Activated naive CD8-positive, alpha-beta T cell (primary cell): ENCODE measurements around the gene MEG3.

Experiments used
- H3K27ac Mint-ChIP-seq: one replicate; pipeline ENCODE4 v1.8.0; 2021; ENCODE audit warnings: mixed read lengths
- H3K27me3 Mint-ChIP-seq: one replicate; pipeline ENCODE4 v1.8.0; 2021; ENCODE audit warnings: mixed read lengths
- H3K36me3 Mint-ChIP-seq: one replicate; pipeline ENCODE4 v1.8.0; 2021; ENCODE audit warnings: mixed read lengths
- H3K4me1 Mint-ChIP-seq: one replicate; pipeline ENCODE4 v1.8.0; 2021; ENCODE audit warnings: low read depth, mixed read lengths
- H3K4me3 Mint-ChIP-seq: one replicate; pipeline ENCODE4 v1.8.0; 2021; ENCODE audit warnings: mild to moderate bottlenecking, mixed read lengths
- H3K9me3 Mint-ChIP-seq: one replicate; pipeline ENCODE4 v1.8.0; 2021; ENCODE audit warnings: low read depth, mixed read lengths

MEG3 gene

DNA sequence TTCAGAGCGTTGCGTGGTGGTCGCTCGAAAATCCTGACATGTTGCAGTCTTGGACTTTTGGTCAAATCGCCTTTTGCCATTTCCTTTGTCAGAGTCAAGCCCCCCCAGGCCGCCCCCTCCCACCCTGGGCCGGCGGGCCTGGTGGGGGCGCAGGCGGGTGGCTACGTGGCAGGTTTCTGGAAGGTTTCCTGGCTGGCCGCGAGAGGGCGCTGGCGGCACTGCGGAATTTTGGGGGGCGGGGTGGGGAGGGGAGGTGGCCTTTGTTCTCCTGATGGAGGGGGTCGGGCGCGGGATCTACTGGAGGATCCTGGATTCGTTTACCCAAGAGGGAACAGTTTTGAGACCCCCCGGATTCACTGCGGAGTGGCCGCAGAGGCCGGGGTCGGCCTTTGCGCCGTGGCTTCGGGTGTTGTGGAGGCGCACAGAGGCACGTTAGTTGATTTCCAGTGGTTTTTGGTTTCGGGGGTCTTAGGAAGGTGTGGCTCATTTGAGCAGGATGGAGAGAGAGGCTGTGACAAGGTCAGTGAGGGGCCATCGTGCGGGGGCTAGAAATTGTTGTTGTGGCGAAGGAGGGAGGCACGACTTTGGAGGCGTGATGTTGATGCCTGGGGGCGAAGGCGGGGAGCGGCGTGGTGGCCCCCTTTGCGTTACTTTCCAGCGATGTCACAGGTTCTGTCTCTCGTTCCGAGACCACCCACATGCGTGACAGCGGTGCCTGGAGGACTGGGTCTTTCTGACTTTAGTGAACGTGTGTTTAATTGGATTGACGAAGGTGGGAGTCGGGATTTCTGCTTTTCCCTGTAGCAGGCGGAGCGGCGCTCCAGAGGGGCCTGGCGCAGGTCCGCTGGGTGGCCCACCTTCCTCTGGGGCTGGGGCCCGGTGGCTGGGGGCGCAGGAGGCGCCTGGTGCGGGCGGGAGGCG, 1.4 kb downstream of the MEG3 start:
- H3K27ac Mint-ChIP-seq: no peak overlapping the region
- H3K4me1 Mint-ChIP-seq: peaks cover 12% of the 10 kb centered on the region
- peaks cover 18% of the 10 kb centered on the region for H3K27me3 Mint-ChIP-seq

DNA sequence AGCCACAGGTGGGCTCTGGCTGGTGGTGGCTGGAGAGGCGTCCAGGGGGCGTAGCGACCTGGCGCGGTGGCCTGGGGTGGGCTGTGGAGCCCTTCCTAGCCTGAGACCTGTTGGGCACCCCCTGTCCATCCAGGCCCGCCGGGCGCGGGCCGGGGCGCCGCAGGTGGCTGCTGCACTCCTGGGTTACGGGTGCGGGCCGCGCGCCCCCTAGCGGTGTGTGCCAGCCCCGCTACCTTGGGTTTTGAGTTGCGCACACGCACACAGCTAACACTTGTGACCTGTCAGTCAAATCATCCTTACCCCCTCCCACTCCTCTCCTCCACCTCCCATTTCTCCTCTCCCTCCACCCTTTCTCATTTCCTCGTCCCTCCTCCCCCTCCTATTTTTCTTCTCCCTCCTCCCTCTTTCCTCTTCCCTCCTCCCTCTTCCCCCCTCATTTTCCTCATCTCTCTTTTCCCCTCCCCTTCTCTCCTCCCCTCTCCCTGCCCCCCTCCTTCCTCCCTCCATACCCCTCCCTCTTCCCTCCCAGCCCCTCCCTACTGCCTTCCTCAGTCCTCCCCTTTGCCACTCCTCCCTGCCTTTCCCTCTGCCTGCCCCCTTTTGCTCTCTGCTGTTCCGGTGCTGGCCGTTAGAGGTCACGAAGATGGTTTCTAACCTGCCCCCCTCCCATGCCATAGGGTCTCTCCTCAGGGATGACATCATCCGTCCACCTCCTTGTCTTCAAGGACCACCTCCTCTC, 2.3 kb downstream of the MEG3 start:
- Mint-ChIP-seq H3K27ac (no peak overlapping the region), H3K4me3 (no peak overlapping the region), H3K27me3 (peaks cover 21% of the 10 kb centered on the region), H3K36me3 (no peaks in the 10 kb centered on the region), H3K9me3 (no peaks in the 10 kb centered on the region), H3K4me1 (peaks cover 12% of the 10 kb centered on the region)

More for the DNA sequence above, 1.4 kb downstream of the MEG3 start:
- no peaks in the 10 kb centered on the region for H3K36me3 Mint-ChIP-seq
- H3K4me3 Mint-ChIP-seq: no peak overlapping the region
- H3K9me3 Mint-ChIP-seq: no peaks in the 10 kb centered on the region

DNA sequence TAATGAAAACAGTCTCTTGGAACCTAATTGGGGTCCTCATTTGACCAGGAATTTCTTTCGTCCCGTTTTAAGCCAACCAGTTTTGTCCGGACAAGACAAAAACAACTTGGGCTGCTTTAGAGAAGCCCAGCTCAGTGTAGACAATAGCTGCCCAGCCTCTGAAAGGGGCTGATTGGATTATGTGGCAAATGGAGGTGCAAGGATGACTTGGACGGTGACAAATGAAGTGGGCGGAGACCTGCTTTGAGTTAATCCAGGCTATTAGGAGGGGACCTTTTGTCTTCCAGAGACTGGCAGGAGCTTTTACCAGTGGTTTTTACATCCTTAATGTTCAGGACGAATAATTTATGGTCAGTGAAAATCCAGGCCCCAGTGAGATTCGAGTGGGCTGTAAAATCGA, 4.8 kb downstream of the MEG3 start:
- Mint-ChIP-seq H3K4me3 (no peak overlapping the region), H3K9me3 (no peaks in the 10 kb centered on the region), H3K27ac (no peak overlapping the region), H3K4me1 (peaks cover 6% of the 10 kb centered on the region), H3K36me3 (no peaks in the 10 kb centered on the region), H3K27me3 (peaks cover 16% of the 10 kb centered on the region)

DNA sequence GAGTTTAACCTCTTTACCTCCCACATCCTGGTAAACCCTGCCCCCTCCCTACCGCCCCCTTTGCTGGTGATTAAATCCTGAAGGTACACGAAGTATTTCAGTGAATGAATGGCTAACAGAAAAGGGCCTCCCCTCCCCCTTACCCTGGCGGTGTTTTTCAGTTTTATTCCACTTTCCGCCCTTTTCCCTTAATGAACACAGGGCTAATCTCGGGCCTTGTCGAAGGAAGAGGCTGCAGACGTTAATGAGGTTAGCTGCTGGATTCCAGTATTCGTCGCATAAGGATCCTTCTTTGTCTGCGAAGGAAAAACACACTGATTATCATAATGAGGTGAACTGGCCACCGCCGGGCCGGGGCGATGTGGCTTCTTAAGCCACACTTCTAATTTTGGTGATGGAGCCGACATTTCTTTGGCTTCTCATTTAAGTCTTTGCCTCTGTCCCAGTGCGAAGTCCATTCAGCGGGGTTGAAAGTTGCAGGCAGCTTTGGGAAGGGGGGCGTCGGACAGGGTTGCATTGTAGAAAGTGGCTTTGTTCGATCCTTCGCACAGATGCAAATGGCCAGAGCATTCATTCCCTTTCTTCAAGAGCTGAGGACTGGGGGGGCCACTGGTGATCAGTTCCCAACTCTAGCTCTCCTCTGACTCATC, 6.5 kb downstream of the MEG3 start:
- Mint-ChIP-seq H3K4me3 (no peak overlapping the region), H3K27ac (no peak overlapping the region), H3K9me3 (no peaks in the 10 kb centered on the region), H3K36me3 (no peaks in the 10 kb centered on the region), H3K4me1 (peaks cover under 1% of the 10 kb centered on the region), H3K27me3 (peaks cover 15% of the 10 kb centered on the region)

DNA sequence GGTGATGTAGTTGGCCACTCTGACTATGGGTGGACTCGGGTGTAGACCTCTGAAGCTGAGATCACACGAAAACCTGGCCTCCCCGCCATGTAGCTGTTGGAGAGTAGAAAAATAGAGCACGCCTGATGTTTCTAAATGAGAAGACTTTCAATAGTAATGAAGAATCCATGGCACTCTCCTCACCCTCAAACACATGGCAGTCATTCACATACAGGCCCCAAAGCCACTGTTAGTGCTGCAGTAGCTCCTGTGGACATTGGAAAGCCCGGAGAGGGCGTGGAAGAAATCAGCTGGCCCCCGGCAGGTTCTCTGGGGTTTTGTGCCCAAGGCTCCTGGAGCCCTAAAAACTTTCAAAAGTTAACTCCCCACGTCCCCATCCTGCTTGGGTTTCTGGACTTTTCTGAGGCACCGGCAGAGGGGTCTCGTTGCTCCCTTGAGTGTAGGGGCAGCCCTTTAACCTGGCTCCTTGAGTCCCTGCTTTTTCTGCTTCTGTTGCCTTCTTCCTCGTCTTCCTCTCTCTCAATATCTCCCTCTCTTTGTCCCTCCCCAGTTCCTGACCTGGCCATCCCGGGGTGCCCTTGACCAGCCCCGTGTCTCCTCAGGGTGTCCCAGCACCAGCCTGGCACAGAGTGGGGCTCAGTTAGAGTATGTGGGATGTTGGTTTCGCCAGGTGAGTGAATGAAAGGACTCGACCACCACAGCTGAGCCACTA, 8.3 kb downstream of the MEG3 start:
- H3K4me1 Mint-ChIP-seq: no peaks in the 10 kb centered on the region
- H3K36me3 Mint-ChIP-seq: no peaks in the 10 kb centered on the region
- H3K4me3 Mint-ChIP-seq: no peak overlapping the region
- H3K27ac Mint-ChIP-seq: no peak overlapping the region
- H3K9me3 Mint-ChIP-seq: no peaks in the 10 kb centered on the region
- H3K27me3 Mint-ChIP-seq: peaks cover 10% of the 10 kb centered on the region

DNA sequence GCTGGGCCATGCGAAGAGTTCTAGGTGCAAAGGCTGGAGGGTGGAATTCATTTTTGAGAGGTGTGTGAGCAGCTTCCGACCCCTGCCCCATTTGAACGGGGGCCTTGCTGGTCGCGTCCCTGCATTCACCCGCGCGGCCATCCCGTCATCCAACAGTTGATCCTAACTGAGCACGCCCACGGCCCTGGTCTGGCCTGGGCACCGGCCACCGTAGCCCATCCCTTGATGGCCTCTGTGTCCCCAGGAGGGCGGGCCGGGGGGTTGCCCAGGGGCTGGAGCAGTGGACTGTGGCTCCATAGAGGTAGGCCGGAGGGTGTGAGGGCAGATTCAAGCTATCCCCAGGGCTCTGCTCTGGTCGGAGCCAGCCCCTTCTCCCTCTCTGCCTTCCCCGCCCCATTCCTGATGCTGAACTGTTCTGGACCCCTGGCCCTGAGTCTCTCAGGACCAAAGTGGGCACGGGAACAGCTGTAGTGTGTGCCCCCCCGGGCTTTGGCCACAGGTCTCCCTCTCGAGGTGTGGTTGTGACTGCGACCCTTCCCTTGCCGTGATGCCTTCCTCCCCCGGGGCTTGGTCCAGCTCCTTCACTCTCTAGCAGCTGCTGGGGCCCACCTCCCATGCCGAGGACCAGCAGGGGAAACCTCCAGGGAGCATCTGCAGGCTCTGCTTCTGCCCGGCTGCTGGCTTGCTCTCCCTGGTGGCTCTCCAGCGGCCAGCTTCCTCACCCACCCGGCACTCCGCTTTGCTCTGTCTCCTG, 9.1 kb downstream of the MEG3 start:
- Mint-ChIP-seq H3K36me3 (no peaks in the 10 kb centered on the region), H3K27ac (no peak overlapping the region), H3K4me3 (no peak overlapping the region), H3K27me3 (peaks cover 7% of the 10 kb centered on the region), H3K9me3 (no peaks in the 10 kb centered on the region), H3K4me1 (no peaks in the 10 kb centered on the region)

DNA sequence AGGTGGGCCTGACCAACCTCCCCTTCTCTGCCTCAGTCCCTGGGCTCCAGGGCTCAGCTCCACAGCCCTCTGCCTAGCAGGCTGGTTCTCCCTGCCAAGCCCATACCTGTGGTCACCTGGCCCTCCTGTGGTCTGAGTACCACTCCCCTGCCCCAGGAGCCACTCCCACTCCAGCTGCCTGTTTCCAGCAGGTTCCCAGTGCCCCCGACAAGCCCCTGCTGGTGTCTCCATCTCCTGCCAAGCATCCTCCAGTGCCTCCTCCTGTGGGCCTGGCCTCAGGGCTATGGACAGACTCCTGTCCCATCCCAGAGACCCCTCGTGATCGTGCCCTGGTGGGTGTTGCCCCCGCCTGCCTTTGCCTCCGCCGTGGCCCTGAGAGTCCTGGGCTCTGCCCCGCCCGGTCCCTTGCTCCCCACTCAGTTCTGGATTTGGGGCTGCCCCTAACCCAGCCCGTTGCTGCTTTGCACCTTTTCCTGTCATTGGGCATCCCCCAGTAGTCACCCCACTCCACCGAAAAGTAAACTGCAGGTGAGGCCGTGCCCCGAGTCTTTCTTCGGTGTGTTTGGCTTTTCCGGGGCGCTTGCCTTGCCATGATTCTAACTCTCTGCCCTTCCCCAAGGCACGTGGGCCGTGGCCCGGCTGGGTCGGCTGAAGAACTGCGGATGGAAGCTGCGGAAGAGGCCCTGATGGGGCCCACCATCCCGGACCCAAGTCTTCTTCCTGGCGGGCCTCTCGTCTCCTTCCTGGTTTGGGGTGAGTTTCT, 9.8 kb downstream of the MEG3 start:
- H3K27me3 Mint-ChIP-seq: peaks cover 7% of the 10 kb centered on the region
- no peak overlapping the region for H3K4me3 Mint-ChIP-seq
- no peak overlapping the region for H3K27ac Mint-ChIP-seq
- no peaks in the 10 kb centered on the region for H3K36me3 Mint-ChIP-seq
- H3K4me1 Mint-ChIP-seq: no peaks in the 10 kb centered on the region
- no peaks in the 10 kb centered on the region for H3K9me3 Mint-ChIP-seq

DNA sequence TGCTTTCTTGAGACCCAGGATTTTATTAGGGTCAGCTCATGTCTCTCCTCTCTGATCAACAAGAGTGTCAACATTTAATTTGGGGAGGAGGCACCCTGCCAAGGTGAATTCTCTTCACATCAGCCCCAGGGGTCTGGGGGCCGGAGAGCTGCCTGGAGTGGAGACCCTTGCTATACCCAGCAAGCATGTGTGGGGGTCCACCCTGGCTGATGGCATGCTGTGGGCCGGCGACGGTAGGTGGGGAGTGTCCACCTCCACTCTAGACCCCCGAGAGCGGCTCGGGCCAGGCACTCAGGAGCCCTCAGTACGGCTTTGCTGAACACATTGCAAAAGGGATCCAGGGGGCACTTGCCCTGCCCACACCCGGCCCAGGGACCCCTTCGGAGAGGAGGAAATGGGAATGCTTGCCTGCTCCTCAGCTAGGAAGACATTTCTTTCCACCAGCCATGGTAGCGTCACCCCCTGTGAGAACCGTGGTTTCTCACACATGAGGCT, 10.4 kb downstream of the MEG3 start:
- Mint-ChIP-seq H3K4me3 (no peak overlapping the region), H3K27me3 (peaks cover 6% of the 10 kb centered on the region), H3K9me3 (no peaks in the 10 kb centered on the region), H3K27ac (no peak overlapping the region), H3K36me3 (no peaks in the 10 kb centered on the region), H3K4me1 (no peaks in the 10 kb centered on the region)

DNA sequence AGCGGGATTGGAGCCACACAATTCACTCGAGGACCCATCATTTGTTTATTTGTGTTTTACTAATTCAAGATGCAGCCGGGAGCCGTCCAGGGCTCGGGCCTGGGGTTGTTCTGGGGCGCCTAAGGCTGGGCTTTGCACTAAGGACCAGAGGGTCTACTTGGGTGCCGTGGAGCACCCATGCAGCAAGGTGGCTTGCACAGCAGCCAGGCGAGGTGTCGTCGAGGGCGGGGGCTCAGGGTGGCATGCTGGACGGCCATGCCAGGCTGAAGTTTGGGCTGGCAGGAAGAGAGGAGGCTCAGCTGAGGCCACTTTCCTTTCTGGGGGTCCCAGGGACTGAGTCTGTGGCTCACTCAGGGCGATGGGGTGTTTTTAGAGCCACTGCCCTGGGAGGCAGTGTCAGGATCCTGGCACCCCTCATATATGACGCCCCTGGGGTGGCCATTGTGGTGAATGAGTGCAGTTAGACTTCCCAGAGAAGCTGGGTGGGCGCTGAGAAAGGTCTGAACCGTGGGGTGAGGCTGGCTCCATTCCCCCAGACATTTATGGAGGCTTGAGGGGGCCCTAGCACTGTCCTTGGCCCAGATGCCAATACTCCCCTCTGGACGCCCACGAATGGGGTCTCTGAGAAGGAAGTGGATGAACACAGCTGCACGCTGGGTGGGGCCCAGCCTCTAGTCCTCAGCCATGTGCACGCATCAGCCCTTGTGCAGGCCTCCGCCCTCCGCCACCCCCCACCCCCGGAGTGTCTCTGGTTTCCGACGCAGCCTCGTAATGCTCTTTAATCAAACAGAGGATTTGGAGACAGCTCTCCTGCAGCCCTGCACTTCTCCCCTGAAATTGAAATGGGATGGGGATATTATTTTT, 11.3 kb downstream of the MEG3 start:
- H3K36me3 Mint-ChIP-seq: no peaks in the 10 kb centered on the region
- H3K27ac Mint-ChIP-seq: no peak overlapping the region
- no peaks in the 10 kb centered on the region for H3K9me3 Mint-ChIP-seq
- H3K27me3 Mint-ChIP-seq: peaks cover 3% of the 10 kb centered on the region
- H3K4me1 Mint-ChIP-seq: no peaks in the 10 kb centered on the region
- no peak overlapping the region for H3K4me3 Mint-ChIP-seq

DNA sequence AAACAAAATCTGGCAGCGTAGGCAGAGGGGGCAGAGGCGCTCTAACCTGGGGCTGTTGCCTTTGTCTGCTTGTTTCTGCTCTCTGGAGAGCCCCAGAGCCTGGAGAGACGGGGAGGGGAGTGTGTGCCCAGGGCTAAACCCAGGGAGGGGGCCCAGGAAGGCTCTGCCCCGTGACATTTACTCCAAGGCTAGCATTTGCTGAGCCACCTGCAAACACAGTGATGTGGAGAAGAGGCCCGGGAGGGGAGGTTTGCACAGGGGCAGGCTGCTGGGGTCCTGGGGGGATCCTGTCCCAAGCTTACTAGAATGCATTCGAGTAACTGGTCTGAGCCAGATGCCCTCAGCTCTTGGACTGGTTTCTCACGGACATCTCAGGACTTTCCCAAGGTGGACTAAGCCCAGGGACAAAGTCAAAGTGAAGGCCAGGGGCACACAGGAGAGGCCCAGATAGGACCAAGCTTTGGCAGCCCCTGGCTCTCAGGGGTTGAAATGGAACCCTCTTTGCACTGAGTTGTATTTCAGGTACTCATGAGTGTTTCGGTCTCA, 12.0 kb downstream of the MEG3 start:
- Mint-ChIP-seq H3K36me3 (no peaks in the 10 kb centered on the region), H3K9me3 (no peaks in the 10 kb centered on the region), H3K4me3 (no peak overlapping the region), H3K27me3 (peaks cover 1% of the 10 kb centered on the region), H3K27ac (no peak overlapping the region), H3K4me1 (no peaks in the 10 kb centered on the region)

DNA sequence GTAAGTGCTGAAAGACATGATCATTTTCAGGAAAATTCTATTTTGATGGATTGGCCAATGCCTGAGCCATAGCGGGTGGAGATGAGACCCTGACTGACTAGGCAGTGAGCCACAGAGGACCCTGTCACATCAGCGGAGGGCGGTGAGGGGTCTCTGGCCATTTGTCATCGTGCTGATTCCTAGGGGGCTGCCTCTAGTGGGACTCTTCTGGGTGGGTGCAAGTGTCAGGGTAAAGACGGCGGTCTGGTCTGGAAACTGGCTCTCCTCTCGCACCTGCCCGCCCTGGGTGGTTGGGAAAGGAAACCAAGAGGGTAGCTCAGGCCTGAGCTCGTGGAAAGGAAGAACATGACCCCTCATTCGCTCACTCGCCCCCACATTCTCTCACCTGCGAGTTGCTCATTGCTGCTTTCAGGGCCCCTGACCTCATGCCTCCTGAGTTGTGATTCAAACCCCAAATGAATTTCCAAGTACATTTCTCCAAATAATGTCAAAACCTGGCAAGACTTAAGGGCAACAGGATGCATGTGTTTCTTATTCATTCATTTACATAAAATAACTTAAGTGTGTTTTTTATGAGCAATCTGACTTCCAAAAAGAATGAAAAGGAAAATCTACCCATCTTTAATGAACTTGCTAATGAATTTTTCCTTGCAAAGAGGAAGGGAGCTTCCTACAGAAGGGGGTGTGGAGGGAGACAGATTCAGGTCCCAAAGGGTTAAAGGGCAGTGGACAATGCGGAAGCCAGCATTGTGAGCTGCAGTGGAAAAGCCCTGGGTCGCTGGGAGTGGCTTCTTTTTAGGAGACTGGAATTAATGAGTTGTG, 12.8 kb downstream of the MEG3 start:
- Mint-ChIP-seq H3K4me1 (peaks cover 2% of the 10 kb centered on the region), H3K36me3 (no peaks in the 10 kb centered on the region), H3K9me3 (no peaks in the 10 kb centered on the region), H3K4me3 (no peak overlapping the region), H3K27me3 (no peaks in the 10 kb centered on the region), H3K27ac (no peak overlapping the region)

DNA sequence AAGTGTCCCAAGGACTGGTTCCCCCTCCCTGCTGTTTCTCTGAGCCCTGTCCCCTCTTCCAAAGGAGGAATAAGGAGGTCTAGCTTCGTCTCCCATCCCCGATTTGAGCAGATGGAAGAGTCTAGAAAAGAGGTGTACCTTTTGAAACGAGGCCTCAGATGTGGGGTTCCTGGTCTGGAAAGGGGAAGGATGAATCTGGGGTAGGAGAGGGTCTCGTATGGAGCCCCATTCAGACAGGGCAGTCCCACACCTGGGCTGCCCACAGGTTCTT, 13.3 kb downstream of the MEG3 start:
- no peaks in the 10 kb centered on the region for H3K36me3 Mint-ChIP-seq
- no peak overlapping the region for H3K4me3 Mint-ChIP-seq
- no peaks in the 10 kb centered on the region for H3K9me3 Mint-ChIP-seq
- H3K27me3 Mint-ChIP-seq: no peaks in the 10 kb centered on the region
- no peak overlapping the region for H3K27ac Mint-ChIP-seq
- H3K4me1 Mint-ChIP-seq: peaks cover 4% of the 10 kb centered on the region
